WTC11 (cell line): ENCODE results near the gene SLC9A4. TPM values are rescaled to one million over a fixed set of nuclear protein-coding genes. Genes with fewer than 3 reads are reported as not detected.

Experiments used
- ATAC-seq: fragments of 200-7000 bp; cut with Tn5 transposase; 2 replicates; pipeline ENCODE4 v1.10.0; 2021; ENCODE audit warnings: mild to moderate bottlenecking, moderate library complexity
- CTCF ChIA-PET: fragments of 300-600 bp; sonication (Branson Sonifier 250); formaldehyde crosslinking; loops from one replicate; lab custom pipeline; 2021; ENCODE audit warnings: antibody characterized with exemption; lab: Charles Lee
- POLR2A ChIA-PET: fragments of 350-600 bp; sonication (Branson Sonifier 250); formaldehyde crosslinking; loops from one replicate; lab custom pipeline; 2021; ENCODE audit warnings: antibody characterized with exemption; lab: Charles Lee
- DNase-seq: peaks from one replicate; pipeline ENCODE4 v3.0.0; 2021; ENCODE audit warnings: low spot score
- H3K27ac Mint-ChIP-seq: 2 replicates; pipeline ENCODE4 v1.8.0; 2021; ENCODE audit warnings: mixed read lengths
- H3K27me3 Mint-ChIP-seq: 2 replicates; pipeline ENCODE4 v1.8.0; 2021; ENCODE audit warnings: low read depth, mild to moderate bottlenecking, moderate library complexity, mixed read lengths
- H3K36me3 Mint-ChIP-seq: 2 replicates; pipeline ENCODE4 v1.8.0; 2021; ENCODE audit warnings: mixed read lengths
- H3K4me1 Mint-ChIP-seq: 2 replicates; pipeline ENCODE4 v1.8.0; 2022; ENCODE audit warnings: mixed read lengths
- H3K4me3 Mint-ChIP-seq: 2 replicates; pipeline ENCODE4 v1.8.0; 2021; ENCODE audit warnings: mild to moderate bottlenecking, moderate library complexity, mixed read lengths
- H3K9me3 Mint-ChIP-seq: 2 replicates; pipeline ENCODE4 v1.8.0; 2021; ENCODE audit warnings: mixed read lengths
- ATF3 ChIP-seq: sonication (generic); formaldehyde crosslinking; conservative IDR thresholded peaks from 2 replicates; pipeline ENCODE4 v1.8.1; 2022; ENCODE audit warnings: mild to moderate bottlenecking, missing genetic modification reagents
- HMGA2 ChIP-seq: fragments of 250-450 bp; sonication (Bioruptor Pico); IDR thresholded peaks from 2 replicates; pipeline ENCODE4 v1.4.0; 2021; ENCODE audit warnings: mild to moderate bottlenecking, moderate library complexity
- SMAD4 ChIP-seq: sonication (generic); formaldehyde crosslinking; IDR thresholded peaks from 2 replicates; pipeline ENCODE4 v1.8.0; 2022; ENCODE audit warnings: mild to moderate bottlenecking, missing genetic modification reagents
- SP1 ChIP-seq: sonication (generic); formaldehyde crosslinking; conservative IDR thresholded peaks from 2 replicates; pipeline ENCODE4 v1.8.1; 2022; ENCODE audit warnings: missing genetic modification reagents
- STAT6 ChIP-seq: sonication (generic); formaldehyde crosslinking; conservative IDR thresholded peaks from 2 replicates; pipeline ENCODE4 v1.8.1; 2023; ENCODE audit warnings: mild to moderate bottlenecking, low read depth, missing genetic modification reagents, moderate library complexity
- TEAD4 ChIP-seq: sonication (generic); formaldehyde crosslinking; IDR thresholded peaks from 2 replicates; pipeline ENCODE4 v1.8.0; 2022; ENCODE audit warnings: mild to moderate bottlenecking, missing genetic modification reagents
- ZNF121 ChIP-seq: sonication (generic); formaldehyde crosslinking; IDR thresholded peaks from 2 replicates; pipeline ENCODE4 v1.8.0; 2023; ENCODE audit warnings: missing genetic modification reagents
- total RNA-seq: library from RNA; stranded (reverse); gene quantifications from 3 replicates; pipeline ENCODE4 v1.2.3, GENCODE V29; 2021
- TF ChIP-seq, protein P1 (sequence below): sonication (generic); formaldehyde crosslinking; IDR thresholded peaks from 2 replicates; pipeline ENCODE4 v1.8.1; 2022; ENCODE audit warnings: low read depth, missing genetic modification reagents, borderline replicate concordance
- TF ChIP-seq, protein P2 (sequence below): sonication (generic); formaldehyde crosslinking; IDR thresholded peaks from 2 replicates; pipeline ENCODE4 v1.8.0; 2023; ENCODE audit warnings: missing genetic modification reagents, mild to moderate bottlenecking, borderline replicate concordance
- TF ChIP-seq, protein P3 (sequence below): sonication (generic); formaldehyde crosslinking; IDR thresholded peaks from 2 replicates; pipeline ENCODE4 v1.8.1; 2023; ENCODE audit warnings: mild to moderate bottlenecking, missing genetic modification reagents, moderate library complexity

SLC9A4 gene
- total RNA-seq, 1 experiment from 2014 or later, result 0.11 TPM

DNA sequence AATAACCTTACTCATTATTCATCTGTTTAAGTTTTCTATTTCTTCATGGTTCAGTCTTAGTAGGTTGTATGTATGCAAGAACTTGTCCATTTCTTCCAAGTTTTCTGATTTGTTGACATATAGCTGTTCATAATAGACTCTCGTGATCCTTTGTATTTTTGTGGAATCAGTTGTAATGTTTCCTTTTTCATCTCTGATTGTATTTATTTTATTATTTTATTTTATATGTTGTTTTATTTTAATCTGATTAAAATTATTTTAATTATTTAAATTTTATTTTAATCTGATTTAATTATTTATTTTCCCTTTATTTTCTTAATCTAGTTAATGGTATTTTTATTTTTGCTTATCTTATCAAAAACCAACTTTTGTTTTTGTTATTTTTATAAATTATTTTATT is 102.9 kb downstream of the SLC9A4 start:
- H3K4me3 Mint-ChIP-seq, result no peak overlapping the region
- H3K4me1 Mint-ChIP-seq, result peaks cover 2% of the 10 kb centered on the region; the same call in 1 of the 2 replicates
- ChIA-PET POLR2A (no interaction called here), CTCF (no interaction called here)
- peaks cover 11% of the 10 kb centered on the region for H3K36me3 Mint-ChIP-seq
- TF ChIP-seq HMGA2 (CRISPR knock-in tag) (peak; percentile 91), STAT6 (CRISPR knock-in tag) (no peak)
- TF ChIP-seq, all 79 proteins: peak for 1
- ATAC-seq (no peak), DNase-seq (no peak)
- H3K9me3 Mint-ChIP-seq, result peaks cover 34% of the 10 kb centered on the region
- no peak overlapping the region for H3K27ac Mint-ChIP-seq
- H3K27me3 Mint-ChIP-seq, result no peaks in the 10 kb centered on the region

- ATAC-seq (no peak), DNase-seq (no peak)
- Mint-ChIP-seq H3K27ac (no peak overlapping the region), H3K4me3 (no peak overlapping the region), H3K36me3 (0 out of 2 replicates have a peak, but pooled peaks cover 5% of the 10 kb centered on the region), H3K4me1 (peaks cover 2% of the 10 kb centered on the region; the same call in 1 of the 2 replicates), H3K9me3 (peaks cover 29% of the 10 kb centered on the region), H3K27me3 (no peaks in the 10 kb centered on the region)
- CTCF ChIA-PET, result no interaction called here
- TF ChIP-seq TEAD4 (CRISPR knock-in tag) (no peak), STAT6 (CRISPR knock-in tag) (no peak), ZNF121 (CRISPR knock-in tag) (no peak), SMAD4 (CRISPR knock-in tag) (no peak), SP1 (no peak), ATF3 (no peak)
- TF ChIP-seq, protein P1, sequence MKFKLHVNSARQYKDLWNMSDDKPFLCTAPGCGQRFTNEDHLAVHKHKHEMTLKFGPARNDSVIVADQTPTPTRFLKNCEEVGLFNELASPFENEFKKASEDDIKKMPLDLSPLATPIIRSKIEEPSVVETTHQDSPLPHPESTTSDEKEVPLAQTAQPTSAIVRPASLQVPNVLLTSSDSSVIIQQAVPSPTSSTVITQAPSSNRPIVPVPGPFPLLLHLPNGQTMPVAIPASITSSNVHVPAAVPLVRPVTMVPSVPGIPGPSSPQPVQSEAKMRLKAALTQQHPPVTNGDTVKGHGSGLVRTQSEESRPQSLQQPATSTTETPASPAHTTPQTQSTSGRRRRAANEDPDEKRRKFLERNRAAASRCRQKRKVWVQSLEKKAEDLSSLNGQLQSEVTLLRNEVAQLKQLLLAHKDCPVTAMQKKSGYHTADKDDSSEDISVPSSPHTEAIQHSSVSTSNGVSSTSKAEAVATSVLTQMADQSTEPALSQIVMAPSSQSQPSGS (CRISPR knock-in tag), result no peak
- TF ChIP-seq, protein P2, sequence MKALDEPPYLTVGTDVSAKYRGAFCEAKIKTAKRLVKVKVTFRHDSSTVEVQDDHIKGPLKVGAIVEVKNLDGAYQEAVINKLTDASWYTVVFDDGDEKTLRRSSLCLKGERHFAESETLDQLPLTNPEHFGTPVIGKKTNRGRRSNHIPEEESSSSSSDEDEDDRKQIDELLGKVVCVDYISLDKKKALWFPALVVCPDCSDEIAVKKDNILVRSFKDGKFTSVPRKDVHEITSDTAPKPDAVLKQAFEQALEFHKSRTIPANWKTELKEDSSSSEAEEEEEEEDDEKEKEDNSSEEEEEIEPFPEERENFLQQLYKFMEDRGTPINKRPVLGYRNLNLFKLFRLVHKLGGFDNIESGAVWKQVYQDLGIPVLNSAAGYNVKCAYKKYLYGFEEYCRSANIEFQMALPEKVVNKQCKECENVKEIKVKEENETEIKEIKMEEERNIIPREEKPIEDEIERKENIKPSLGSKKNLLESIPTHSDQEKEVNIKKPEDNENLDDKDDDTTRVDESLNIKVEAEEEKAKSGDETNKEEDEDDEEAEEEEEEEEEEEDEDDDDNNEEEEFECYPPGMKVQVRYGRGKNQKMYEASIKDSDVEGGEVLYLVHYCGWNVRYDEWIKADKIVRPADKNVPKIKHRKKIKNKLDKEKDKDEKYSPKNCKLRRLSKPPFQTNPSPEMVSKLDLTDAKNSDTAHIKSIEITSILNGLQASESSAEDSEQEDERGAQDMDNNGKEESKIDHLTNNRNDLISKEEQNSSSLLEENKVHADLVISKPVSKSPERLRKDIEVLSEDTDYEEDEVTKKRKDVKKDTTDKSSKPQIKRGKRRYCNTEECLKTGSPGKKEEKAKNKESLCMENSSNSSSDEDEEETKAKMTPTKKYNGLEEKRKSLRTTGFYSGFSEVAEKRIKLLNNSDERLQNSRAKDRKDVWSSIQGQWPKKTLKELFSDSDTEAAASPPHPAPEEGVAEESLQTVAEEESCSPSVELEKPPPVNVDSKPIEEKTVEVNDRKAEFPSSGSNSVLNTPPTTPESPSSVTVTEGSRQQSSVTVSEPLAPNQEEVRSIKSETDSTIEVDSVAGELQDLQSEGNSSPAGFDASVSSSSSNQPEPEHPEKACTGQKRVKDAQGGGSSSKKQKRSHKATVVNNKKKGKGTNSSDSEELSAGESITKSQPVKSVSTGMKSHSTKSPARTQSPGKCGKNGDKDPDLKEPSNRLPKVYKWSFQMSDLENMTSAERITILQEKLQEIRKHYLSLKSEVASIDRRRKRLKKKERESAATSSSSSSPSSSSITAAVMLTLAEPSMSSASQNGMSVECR (CRISPR knock-in tag), result no peak
- TF ChIP-seq, protein P3, sequence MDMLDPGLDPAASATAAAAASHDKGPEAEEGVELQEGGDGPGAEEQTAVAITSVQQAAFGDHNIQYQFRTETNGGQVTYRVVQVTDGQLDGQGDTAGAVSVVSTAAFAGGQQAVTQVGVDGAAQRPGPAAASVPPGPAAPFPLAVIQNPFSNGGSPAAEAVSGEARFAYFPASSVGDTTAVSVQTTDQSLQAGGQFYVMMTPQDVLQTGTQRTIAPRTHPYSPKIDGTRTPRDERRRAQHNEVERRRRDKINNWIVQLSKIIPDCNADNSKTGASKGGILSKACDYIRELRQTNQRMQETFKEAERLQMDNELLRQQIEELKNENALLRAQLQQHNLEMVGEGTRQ (CRISPR knock-in tag), result no peak
- POLR2A ChIA-PET, result no interaction called here
Observed at GRCh38 chr2:102578376-102578775, 105.3 kb downstream of the SLC9A4 start.
